RWPE2 (cell line): ENCODE data around the gene TPCN2.
"Not testable (repeated sequence)": the region's sequence is repeated elsewhere in the genome, so short reads cannot be mapped to it uniquely, and the experiment has no call there.

Experiments
- ATAC-seq: fragments of 200-7000 bp; cut with Tn5 transposase; 3 replicates; pipeline ENCODE4 v1.9.1; 2021; ENCODE audit warnings: low read depth
- DNase-seq: peaks from one replicate; pipeline ENCODE4 v3.0.0-alpha.2; 2020; ENCODE audit warnings: low spot score
- H3K27ac ChIP-seq: fragments of 450-650 bp; 2 replicates; pipeline ENCODE4 v1.5.1; 2017; ENCODE audit warnings: mild to moderate bottlenecking; ENCODE audit not compliant: poor library complexity, severe bottlenecking
- H3K27me3 ChIP-seq: fragments of 250-450 bp; sonication (Bioruptor Pico); 2 replicates; pipeline ENCODE4 v1.5.1; 2021; ENCODE audit warnings: mild to moderate bottlenecking, moderate library complexity; ENCODE audit not compliant: insufficient read depth, poor library complexity, severe bottlenecking
- H3K36me3 ChIP-seq: fragments of 250-450 bp; sonication (Bioruptor Pico); 2 replicates; pipeline ENCODE4 v1.5.1; 2020; ENCODE audit warnings: low read depth, mild to moderate bottlenecking, moderate library complexity
- H3K4me1 ChIP-seq: fragments of 250-450 bp; sonication (Bioruptor Pico); 2 replicates; pipeline ENCODE4 v1.5.1; 2021; ENCODE audit warnings: mild to moderate bottlenecking, moderate library complexity; ENCODE audit not compliant: insufficient read depth, poor library complexity, severe bottlenecking
- H3K4me3 ChIP-seq: fragments of 250-450 bp; sonication (Bioruptor Pico); 2 replicates; pipeline ENCODE4 v1.5.1; 2021; ENCODE audit warnings: mild to moderate bottlenecking, moderate library complexity; ENCODE audit not compliant: severe bottlenecking
- H3K9me3 ChIP-seq: fragments of 250-450 bp; sonication (Bioruptor Pico); 2 replicates; pipeline ENCODE4 v1.5.1; 2021; ENCODE audit warnings: mild to moderate bottlenecking, moderate library complexity; ENCODE audit not compliant: severe bottlenecking
- TF ChIP-seq, protein P1 (sequence below): fragments of 450-650 bp; IDR thresholded peaks from one replicate; pipeline ENCODE4 v1.5.1; 2017; ENCODE audit warnings: mild to moderate bottlenecking, moderate library complexity; ENCODE audit not compliant: poor library complexity, severe bottlenecking

Gene TPCN2

DNA sequence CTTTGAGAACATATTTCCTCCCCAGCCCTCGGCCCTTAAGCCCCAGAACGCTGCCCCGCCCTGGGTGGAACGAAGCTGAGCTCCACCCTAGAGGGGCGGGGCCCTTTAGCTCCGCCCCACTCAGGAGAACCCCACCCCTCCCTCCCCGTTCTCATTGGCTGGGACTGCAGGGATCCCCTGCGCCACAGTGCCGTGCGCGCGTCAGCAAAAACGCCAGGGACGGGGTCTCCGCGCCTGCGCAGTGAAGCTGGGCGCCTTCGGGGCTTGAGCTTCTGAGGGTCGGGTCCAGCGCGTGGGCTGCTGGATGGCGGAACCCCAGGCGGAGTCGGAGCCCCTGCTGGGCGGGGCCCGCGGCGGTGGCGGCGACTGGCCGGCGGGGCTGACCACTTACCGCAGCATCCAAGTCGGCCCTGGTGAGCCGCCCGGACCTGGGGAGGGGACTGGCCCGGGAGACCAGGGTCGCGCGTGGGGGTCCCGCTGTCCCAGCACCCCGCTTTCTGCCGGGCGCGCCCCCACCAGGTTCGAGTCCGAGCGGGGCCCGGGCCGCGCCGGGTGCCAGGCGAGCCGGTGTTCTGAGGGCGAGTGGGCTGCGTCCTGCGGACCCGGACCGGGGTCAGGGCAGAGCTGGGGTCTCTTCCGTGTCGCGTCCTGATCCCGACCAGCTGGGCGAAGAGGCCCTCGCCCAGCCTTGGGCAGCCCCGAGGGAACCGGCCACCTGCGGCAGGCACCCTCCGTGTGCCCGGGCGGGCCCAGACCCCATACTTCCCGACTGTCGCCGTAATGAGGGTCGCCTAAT lies at the start of gene TPCN2:
Gene TPCN2 (plus strand): TSS at position 239 of the 796 bp plus-strand sequence. CDS start 66 bp downstream, at position 305.
- DNase-seq = peak; percentile 90
- Histone ChIP-seq H3K36me3 (no peaks in the 10 kb centered on the region), H3K27me3 (no peaks in the 10 kb centered on the region), H3K27ac (peak within 1 kb of the TSS; percentile 48), H3K4me1 (peaks cover 3% of the 10 kb centered on the region), H3K4me3 (peak within 1 kb of the TSS; percentile 91), H3K9me3 (no peaks in the 10 kb centered on the region)
- TF ChIP-seq, protein P1, sequence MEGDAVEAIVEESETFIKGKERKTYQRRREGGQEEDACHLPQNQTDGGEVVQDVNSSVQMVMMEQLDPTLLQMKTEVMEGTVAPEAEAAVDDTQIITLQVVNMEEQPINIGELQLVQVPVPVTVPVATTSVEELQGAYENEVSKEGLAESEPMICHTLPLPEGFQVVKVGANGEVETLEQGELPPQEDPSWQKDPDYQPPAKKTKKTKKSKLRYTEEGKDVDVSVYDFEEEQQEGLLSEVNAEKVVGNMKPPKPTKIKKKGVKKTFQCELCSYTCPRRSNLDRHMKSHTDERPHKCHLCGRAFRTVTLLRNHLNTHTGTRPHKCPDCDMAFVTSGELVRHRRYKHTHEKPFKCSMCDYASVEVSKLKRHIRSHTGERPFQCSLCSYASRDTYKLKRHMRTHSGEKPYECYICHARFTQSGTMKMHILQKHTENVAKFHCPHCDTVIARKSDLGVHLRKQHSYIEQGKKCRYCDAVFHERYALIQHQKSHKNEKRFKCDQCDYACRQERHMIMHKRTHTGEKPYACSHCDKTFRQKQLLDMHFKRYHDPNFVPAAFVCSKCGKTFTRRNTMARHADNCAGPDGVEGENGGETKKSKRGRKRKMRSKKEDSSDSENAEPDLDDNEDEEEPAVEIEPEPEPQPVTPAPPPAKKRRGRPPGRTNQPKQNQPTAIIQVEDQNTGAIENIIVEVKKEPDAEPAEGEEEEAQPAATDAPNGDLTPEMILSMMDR = no peak
- peak; percentile 92 for ATAC-seq

DNA sequence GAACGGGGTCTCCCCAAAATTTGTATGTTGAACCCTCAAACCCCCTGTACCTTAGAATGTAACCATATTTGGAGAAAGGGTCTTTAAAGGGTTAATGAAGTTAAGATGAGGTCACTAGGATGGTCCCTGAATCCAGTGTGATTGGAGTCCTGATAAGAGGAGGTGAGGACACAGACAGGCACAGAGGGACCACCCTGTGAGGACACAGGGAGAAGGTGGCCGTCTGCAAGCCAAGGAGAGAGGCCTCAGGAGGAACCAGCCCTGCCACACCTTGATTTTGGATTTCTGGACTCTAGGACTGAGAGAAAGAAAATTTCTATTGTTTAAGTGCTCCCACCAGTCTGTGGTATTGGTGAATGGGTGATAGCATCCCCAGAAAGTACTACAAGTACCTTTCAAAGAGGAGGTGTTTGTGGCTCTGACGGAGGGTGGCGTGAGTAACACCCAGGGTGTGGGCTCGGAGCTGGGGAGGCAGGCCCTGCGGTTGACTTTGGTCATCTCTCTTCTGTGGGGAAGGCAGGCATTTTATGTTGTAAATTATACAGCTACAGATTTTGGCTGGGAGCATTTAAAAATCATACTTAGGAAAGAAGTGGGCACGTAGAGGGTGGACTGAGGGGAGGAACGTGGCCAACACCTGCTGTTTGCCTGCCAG lies 49.5 kb upstream of the TPCN2 start:
- H3K27ac ChIP-seq = no peak overlapping the region
- ATAC-seq (no peak), DNase-seq (no peak)
- no peaks in the 10 kb centered on the region for H3K36me3 ChIP-seq
- no peak overlapping the region for H3K4me3 ChIP-seq
- TF ChIP-seq, protein P1 = no peak
- no peaks in the 10 kb centered on the region for H3K4me1 ChIP-seq
- H3K9me3 ChIP-seq = no peaks in the 10 kb centered on the region
- H3K27me3 ChIP-seq = no peaks in the 10 kb centered on the region

DNA sequence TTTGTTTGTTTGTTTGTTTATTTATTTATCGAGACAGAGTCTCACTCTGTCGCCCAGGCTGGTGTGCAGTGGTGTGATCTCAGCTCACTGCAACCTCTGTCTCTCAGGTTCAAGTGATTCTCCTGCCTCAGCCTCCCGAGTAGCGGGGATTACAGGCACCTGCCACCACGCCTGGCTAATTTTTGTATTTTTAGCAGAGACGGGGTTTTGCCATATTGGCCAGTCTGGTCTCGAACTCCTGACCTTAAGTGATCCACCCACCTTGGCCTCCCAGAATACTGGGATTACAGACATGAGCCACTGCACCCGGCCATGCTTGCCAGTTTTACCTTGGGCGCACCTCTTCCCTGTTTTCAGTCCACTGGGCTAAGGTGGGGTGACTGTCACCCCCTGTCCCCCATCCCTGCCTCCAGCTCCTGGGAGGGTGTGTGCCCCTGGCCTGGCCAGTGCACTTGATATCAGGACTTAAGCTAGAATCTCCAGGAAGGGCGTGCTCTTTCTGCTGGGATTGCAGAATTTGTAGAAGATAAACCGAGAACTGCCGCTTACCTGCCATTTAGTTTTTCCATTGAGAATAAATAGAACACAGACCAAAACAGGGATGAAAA lies 48.9 kb upstream of the TPCN2 start:
- not testable (repeated sequence) for ATAC-seq, H3K36me3 ChIP-seq, H3K9me3 ChIP-seq, H3K27me3 ChIP-seq, H3K27ac ChIP-seq, DNase-seq, H3K4me3 ChIP-seq, H3K4me1 ChIP-seq

DNA sequence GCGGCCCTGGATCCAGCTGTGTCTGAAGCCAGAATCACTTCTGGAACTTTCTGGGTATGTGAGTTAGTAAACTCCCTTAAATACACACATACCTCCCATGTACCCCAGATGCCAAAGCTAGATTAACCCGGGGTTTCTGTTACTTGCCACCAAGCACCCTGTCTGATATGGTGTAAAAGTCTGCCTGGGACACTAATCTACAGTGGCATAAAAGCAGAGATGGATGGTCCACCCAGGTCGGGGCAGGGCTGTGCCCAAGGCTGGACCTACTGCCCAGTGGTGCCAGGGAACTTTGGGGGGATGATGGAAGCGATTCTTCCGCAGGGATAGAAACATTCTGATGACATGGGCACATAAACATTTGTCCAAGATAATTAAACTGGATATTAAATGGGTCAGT lies 48.3 kb upstream of the TPCN2 start:
- ATAC-seq = no peak
- no peak overlapping the region for H3K27ac ChIP-seq

DNA sequence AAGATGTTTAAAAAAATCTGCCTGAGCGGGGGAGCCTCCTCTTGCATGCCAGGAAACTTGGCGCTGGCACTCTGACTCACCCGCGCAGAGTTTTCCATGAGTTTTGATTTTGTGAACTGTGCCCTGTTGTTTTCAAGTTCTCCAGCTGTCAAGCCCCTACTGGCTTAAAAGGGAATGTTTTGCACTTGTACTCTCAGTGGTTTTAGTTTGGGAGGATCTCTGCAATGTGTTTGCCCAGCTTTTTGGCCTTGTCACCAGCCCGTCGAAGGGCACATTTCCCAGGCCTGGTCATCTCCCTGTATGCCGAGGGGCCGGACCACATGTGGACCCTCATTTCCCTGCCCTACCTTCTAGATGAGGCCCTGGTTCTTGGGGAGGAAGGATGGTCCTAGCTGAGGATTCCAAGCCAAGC lies 47.9 kb upstream of the TPCN2 start:
- Histone ChIP-seq H3K4me3 (no peak overlapping the region), H3K27ac (no peak overlapping the region), H3K27me3 (no peaks in the 10 kb centered on the region), H3K9me3 (no peaks in the 10 kb centered on the region), H3K36me3 (no peaks in the 10 kb centered on the region), H3K4me1 (no peaks in the 10 kb centered on the region)
- ATAC-seq (peak; percentile 85), DNase-seq (no peak)
- TF ChIP-seq, protein P1 = peak; percentile 38

More for the DNA sequence above, 48.3 kb upstream of the TPCN2 start:
- no peaks in the 10 kb centered on the region for H3K27me3 ChIP-seq
- H3K36me3 ChIP-seq = no peaks in the 10 kb centered on the region
- no peaks in the 10 kb centered on the region for H3K4me1 ChIP-seq
- no peak for DNase-seq
- TF ChIP-seq, protein P1 = no peak
- no peak overlapping the region for H3K4me3 ChIP-seq
- no peaks in the 10 kb centered on the region for H3K9me3 ChIP-seq
